Dedifferentiated amniotic fluid mesenchymal stem cell (primary cell): ENCODE results near the gene FSIP1.

Experiments
- DNase-seq: peaks from one replicate; pipeline ENCODE4 v3.0.0-alpha.2; 2016; ENCODE audit errors: extremely low spot score

Gene FSIP1

DNA sequence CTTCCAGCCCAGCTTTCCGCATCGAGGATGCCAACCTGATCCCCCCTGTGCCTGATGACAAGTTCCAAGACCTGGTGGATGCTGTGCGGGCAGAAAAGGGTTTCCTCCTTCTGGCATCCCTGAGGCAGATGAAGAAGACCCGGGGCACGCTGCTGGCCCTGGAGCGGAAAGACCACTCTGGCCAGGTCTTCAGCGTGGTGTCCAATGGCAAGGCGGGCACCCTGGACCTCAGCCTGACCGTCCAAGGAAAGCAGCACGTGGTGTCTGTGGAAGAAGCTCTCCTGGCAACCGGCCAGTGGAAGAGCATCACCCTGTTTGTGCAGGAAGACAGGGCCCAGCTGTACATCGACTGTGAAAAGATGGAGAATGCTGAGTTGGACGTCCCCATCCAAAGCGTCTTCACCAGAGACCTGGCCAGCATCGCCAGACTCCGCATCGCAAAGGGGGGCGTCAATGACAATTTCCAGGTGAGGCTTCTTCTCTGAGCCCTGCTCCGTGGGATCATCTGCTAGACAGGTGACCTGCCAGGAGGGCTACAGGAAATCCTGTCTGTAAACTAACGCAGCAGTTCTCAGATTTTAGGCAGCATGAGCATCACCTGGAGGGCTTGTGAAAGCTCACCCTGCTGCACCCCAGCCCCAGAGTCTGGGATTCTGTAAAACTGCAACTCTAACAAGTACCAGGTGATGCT, 200.2 kb downstream of the FSIP1 start:
- DNase-seq: peak; percentile 37

DNA sequence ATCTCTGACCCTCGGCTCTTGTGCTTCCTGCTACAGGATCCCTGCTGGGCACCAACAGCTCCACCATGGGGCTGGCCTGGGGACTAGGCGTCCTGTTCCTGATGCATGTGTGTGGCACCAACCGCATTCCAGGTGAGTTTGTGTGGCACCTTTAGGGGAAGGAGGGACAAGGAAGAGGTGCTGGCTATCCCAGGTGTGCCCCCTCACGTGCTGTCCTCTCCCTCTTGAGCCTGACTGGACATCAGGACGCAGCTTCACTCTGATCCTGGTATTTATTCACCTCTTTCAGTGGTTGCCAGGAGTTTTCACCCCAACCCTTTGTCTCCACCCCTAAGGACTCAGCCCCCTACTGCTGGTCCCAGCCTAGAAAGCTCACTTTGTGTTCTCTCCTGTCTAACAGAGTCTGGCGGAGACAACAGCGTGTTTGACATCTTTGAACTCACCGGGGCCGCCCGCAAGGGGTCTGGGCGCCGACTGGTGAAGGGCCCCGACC, 200.8 kb downstream of the FSIP1 start:
- DNase-seq: peak; percentile 38

DNA sequence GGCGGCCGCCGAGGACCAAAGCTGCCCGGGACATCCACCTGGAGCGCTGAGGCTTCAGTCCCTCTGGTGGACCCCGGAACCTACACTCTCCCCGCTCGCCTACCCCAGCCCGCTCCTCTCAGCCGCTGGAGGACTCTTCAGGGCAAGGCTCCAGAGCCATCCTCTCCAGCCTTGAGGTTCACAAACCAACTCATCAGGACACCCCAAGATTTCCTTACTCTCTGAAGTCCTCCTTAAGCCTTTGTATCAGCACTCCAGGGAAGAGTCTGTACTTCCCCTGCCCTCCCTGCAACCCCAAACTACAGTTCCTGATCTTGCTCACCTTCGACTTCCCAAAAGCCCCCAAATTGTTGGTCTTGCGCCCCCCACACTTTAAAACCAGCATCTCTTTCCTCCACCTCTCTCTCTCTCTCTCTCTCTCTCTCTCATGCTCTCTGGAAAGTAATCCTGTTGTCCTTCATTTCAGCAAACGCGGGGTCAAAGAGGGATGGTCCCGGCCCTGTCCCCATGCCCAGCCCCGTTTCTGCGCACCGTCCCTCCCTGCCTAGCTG, 201.3 kb downstream of the FSIP1 start:
- no peak for DNase-seq

- DNase-seq: peak; percentile 95
Observed at GRCh38 chr15:39580485-39581241, 202.0 kb downstream of the FSIP1 start, which contains the start of gene THBS1. Gene THBS1, plus strand, starts transcription at chr15:39581079. Its CDS starts 779 bp downstream, at chr15:39581858.

- DNase-seq: peak; percentile 97
Observed at GRCh38 chr15:39580117-39580484, 202.5 kb downstream of the FSIP1 start.

DNA sequence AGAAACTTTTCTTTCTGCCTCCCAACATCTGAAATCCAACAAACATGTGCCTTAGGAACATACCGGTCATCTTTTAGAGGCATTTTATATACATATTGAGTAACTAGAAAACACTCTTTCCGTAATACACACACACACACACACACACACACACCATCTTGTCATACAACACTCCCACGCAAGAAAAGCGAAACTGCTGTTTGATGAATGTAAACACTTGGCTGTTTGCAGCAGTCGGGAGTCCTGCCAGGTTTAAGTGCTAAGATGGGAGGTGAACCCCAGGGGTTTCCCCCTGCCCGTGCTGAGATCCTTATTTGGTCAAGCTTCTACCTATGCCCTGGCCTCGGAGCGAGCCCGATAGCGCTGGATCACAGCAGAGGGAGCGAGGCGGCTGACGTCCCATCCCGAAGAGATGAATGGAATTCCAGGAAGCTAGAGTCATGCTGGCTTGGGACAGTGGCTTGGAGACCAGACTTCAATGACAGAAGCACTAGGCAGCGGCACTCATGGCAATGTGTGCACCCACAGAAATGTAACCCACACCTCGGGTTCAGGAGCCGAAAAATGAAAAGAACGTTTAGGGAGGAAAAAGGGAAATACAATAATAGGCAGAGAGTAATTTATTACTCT, 203.0 kb downstream of the FSIP1 start:
- peak; percentile 88 for DNase-seq

DNA sequence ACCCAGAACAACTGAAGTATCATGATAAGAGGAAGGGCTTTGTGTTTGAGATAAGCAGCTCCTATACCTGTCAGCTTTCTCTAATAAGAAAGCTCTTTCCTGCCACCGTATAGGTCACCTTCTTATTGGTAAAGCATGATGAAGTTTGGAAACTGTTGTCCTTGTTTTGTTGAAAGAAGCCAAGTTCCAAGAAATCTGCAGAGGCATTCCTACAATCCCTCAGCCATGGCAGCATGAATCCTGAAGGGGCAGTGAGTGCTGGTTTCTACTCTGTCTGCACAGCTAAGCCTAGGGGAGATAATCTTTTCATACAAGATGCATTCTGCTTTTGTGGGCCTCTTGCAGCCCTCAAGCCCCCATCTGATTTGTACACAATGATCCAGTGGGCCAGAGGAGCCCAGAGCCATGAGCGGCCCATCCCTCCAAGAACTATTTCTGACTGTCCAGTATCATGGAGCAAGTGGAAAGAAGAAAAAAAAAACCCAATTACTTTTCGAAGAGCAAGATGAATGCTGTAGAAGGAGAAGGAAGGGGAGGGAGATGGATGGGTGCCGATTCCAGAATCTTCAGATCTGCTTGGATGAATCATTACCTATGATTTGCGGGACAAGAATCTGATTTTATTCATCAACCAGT, 203.7 kb downstream of the FSIP1 start:
- DNase-seq: no peak

DNA sequence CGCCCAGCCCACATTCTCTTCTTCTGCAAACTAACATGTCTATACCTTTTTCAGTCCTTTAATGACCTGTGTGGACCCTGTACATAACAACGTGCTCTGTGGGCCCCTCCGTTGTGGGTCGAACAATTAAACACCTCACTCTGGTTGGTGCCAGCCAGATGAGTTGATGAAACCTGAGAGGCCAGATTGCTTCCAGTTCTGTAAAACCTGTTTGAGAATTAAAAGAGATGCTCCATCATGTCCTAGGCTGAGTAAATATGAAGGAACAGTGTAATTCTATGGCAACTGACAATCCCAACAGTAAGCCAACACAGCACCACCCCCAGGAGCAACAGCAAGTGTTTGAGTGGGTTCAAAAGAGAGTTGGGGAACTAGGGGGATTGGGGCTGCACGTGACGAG, 207.5 kb downstream of the FSIP1 start:
- no peak for DNase-seq

GRCh38 chr15:39574427-39574826, 208.2 kb downstream of the FSIP1 start:
- no peak for DNase-seq

DNA sequence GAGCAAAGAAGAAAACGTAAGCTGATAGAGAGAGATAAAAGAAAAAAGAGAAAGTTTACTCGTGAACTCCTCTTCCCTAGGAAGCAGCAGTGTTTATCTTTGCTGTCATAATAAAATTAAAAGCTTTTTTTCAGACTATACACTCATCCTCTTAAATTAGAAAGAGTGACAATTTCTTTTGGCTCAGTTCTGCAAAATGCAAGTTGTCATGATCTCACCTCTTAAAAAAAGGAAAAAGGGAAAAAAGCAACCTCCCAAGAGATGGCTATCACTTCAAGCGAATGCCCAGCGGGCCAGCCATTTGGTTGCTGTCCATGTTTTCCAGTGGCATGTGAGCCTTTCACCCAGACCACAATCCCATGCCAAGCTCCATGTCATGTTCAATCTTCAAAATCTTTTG, 208.8 kb downstream of the FSIP1 start:
- peak; percentile 14 for DNase-seq

- DNase-seq: no peak
Observed at GRCh38 chr15:39573287-39573686, 209.4 kb downstream of the FSIP1 start.

DNA sequence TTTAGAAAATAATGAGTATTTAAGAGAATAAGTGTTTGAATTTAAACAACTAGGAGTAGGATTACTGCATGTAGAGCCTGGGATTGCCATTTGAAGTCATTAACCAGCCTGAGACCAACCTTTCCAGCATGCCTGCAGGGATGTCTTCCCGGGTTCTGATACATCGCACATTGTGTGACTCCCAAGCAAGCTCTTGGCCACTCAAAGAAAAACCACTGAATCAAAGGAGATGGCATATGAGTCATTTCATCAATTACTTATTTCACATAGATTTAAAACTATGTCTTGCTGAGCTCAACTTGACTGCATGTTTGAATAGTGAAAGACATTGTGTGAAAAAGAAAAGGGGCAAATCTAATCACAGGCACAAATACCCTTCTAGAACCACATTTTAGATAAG, 216.8 kb downstream of the FSIP1 start:
- no peak for DNase-seq

DNA sequence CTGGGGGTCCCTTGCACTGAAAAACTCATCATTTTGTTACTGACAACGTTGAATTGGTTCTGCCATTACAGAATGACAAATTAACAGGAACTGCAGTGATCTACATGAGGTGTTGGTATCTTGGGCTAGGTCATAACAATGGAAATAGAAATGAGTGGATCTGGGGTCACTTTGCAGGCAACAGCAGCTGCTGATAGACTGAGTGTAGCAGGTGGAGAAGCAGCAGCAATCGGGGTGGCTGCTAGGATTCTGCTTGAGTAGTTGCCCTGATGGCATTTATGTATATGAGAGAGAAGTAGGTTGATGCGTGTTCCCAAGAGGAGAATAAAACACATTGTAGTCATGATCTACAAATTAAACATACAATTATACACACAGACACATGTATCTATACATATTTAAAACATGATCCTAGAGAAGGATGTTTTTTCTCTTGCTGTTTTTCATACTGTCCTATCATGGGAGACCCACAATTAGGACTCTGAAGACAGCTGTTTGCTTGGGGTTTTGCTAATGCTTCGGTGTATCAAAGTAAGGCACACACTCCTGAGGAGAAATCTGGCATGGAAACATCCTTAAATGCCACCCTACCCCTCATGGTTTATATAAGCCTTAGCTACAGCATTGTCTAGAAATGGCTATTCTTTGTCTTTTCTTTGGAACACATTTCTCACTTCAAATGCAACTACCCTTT, 217.5 kb downstream of the FSIP1 start:
- no peak for DNase-seq

DNA sequence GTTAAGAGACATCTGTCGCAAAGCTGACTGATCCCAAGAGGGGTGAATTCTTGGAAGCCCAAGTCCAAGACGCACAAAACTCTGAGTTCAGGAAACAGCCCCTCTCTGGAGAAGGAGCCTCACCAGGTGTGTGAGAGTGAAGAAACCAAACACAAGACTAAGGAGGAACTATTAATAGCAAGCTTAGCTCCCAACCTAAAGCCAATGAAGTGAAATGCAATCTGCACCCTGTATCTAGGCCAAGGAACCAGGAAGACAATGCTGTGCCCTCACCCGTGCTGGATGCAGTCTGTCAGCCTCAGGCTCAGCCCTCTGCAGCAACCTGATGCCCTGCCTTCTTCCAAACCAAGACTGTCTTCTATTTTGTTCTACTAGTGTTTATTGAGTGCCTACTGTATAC, 224.2 kb downstream of the FSIP1 start:
- no peak for DNase-seq

- DNase-seq: no peak
Observed at GRCh38 chr15:39556461-39556860, 226.2 kb downstream of the FSIP1 start.

- DNase-seq: no peak
Observed at GRCh38 chr15:39555885-39556284, 226.8 kb downstream of the FSIP1 start.

- no peak for DNase-seq
Observed at GRCh38 chr15:39554746-39555387, 227.8 kb downstream of the FSIP1 start.

DNA sequence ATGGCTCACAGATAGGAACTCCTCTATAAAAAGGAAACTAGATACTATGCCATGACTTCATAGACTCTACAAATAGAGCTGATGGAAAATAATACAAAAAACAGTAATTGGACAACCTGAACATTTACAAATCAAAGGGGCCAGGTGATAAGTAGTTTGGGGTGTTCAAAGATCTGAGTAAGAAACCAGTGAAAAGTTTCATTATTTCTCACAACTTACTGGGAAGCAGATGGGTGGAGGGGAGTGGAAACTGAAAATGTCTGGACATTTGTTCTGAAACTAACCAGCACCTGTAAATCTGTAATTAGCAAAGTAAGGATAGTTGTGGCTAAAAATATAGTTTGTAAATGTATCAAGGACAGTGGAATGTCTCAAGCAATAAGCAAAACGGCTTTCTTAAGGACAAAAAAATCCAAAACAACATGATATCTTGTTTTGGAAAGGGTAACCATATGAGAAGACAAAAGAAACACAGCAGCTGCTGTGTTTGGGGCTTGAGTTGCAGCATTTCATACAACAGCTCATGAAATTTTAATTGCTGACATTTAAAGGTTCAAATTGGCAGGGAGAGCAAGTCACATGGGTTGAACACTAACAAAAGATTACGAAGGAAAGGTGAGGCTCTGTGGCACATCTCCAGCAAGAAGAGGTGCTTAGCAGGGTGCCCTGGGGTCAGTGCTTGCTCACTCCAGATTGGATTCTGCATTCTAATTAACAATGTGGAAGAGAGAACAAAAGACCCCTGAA, 228.5 kb downstream of the FSIP1 start:
- no peak for DNase-seq

- no peak for DNase-seq
Observed at GRCh38 chr15:39552556-39552955, 230.1 kb downstream of the FSIP1 start.

GRCh38 chr15:39551476-39551875, 231.2 kb downstream of the FSIP1 start:
- no peak for DNase-seq
